GM19467 (cell line): ENCODE measurements around the gene COL5A1.
"Not testable (repeated sequence)": the region's sequence is repeated elsewhere in the genome, so short reads cannot be mapped to it uniquely, and the experiment has no call there.

ENCODE experiments used
- ATAC-seq: cut with Tn5 transposase; IDR thresholded peaks from one replicate; pipeline ENCODE4 v1.9.1; 2021; ENCODE audit warnings: mild to moderate bottlenecking, moderate library complexity; ENCODE audit not compliant: unreplicated experiment

COL5A1 gene

DNA sequence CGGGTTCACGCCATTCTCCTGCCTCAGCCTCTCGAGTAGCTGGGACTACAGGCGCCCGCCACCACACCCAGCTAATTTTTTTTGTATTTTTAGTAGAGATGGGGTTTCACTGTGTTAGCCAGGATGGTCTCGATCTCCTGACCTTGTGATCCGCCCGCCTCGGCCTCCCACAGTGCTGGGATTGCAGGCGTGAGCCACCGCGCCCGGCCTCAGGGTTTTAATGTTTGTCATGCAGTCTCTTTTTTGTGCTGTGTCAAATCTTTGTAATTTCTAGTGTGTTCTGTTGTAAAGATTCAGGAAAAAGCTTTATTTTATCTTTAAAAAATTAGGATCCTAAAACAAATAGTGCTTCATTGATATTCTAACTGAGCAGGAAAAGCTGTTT lies 62.1 kb downstream of the COL5A1 start:
- ATAC-seq = not testable (repeated sequence)

GRCh38 chr9:134704498-134704897 lies 62.9 kb downstream of the COL5A1 start:
- no peak for ATAC-seq

DNA sequence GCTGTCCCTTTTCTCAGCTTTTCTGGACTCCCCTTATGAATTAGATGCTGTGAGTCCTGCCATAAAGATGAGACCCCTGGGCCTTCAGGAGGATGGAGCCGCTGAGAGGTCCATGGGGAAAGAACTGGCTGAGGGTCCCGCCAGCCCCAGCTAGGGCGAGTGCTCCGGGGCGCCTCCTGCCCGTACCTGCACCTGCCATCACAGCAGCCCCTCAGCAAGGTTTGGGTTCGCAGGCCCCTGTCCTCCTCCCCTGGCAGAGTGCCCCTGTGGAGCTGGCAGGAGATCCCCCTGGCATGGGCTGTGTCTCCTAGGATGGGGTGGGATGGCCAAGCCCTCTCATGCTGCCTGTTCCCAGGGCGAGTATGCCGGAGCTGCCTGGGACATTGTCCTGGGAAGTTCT lies 64.2 kb downstream of the COL5A1 start:
- no peak for ATAC-seq

DNA sequence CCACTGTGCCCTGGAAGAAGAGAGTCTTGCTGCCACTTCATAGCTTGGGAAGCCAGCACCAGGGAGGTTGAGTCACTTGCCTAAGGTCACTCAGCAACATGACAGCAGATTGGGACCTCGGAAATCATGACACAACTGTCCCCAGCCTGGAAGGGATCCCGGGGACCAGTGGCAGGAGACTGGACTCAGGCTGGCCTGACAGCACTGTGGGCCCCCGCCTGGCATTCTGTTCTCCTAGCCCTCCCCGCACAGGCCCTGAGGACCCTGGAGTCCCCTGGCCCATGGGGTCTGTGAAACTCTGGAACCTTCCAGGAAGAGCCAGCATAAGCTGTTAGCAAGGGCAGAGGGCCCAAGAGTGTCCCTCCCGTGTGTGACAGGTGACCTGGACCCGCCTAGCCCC lies 64.9 kb downstream of the COL5A1 start:
- ATAC-seq = no peak

DNA sequence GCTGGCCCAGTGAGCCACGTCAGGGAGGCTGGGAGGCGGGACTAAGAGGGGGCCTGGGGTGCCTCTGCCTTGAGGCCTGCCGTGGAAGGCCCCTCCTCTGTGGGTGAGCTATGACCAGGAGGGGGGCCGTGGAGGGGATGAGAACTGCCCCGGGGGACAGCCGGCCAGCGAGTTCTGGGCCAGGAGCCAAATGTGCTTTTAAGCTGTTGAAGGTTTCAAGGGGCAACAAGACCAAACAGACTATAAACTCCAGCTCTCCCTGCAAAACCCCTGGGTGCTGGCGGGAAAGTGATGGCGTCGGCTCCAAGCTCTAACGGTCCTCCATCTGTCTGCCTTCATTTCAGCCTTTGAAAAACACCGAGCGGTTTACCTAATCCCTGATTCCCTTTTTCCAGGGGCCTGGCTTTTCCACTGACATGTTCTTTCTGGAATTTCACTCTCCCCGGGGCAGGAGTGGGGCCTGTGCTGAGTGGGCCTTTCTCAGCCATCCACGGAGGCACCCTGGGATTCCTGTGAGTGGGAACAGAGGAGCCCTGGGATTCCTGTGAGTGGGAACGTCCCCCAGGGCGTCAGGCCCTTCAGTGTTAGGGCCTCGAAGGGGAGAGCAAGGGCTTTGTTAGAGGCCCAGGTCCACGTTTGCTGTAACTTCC lies 65.6 kb downstream of the COL5A1 start:
- no peak for ATAC-seq

DNA sequence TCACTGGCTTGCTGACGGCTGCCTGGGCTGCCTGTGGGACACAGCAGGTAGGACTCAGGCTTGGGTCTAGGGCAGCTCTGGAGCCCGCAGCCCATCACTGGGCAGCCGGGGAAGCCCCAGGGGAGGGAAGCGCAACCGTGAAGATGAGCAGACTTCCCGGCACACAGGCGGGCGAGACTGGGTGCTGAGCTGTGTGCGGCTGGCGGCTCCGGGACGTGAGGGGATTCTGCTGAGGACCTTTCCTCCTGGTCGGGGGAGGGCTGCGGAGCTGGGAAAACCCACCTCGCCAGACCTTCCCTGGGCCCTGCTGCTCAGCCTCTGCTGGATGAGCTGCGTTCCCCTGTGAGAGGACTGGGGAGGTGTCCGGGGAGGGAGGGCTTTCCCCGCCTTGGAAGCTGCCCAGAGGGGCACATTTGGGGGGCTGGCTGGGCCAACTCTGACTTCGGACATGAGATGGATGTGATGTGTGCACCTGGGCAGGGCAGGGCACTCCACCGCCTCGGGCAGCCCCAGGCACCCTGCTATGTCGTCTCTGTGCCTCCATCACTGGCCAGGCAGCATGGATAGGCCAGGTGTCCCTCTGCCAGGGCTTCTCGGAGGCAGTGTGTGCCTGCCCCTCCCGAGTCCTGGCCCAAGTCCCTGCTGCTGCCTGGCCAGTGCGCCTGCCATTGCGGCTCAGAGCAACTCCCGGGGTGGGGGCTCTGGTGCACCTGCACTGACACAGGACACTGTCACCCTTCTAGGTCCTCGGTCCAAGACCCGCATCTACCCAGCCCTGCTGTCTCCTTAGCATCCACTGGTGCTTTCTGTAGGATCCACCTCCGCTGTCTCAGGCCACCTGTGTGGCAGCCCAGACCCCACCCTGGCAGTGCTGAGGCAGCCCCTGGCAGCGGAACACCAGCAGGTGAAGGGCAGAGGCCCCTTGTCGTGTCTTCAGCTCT lies 66.4 kb downstream of the COL5A1 start:
- ATAC-seq = no peak

- no peak for ATAC-seq
These were observed 67.1 kb downstream of the COL5A1 start for GRCh38 chr9:134708672-134709038.

GRCh38 chr9:134709512-134710270 lies 68.1 kb downstream of the COL5A1 start:
- ATAC-seq = no peak

GRCh38 chr9:134710271-134710540 lies 68.6 kb downstream of the COL5A1 start:
- no peak for ATAC-seq

- ATAC-seq = no peak
These were observed 69.3 kb downstream of the COL5A1 start for GRCh38 chr9:134710901-134711300.

DNA sequence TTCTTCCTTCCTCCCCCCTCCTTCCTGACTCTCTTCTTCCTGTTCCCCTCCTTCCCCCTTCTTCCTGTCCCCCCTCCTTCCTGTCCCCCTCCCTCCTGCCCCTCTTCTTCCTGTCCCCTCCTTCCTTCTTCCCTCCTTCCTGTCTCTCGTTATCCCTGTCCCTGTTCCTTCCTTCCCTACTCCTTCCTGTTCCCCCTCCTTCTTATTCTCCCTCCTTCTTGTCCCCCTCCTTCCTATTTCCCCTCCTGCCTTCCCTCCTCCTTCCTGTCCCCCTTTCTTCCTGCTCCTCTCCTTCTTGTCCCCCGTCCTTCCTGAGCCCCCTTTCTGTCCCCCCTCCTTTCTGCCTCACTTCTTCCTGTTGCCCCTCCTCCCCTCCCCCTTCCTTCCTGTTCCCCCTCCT lies 70.6 kb downstream of the COL5A1 start:
- ATAC-seq = no peak

DNA sequence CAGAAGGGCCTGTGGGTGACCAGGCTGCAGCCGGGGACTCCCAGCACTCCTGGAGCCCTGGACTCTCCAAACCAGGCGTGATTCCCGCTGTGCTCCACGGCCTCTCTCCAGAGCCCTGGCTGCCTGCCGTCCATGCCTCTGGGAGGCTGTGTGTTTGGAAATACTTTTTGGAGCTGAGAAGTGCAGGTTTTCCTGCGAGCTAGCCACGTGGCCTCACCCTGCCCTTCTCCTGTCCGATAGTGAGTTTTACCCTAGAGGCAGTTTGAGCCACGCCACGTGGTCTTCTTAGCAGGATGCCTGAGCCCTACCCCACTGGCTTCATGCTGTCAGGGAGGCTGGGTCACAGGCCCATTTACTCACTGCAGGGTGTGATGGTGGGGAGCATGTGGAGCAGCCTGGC lies 71.3 kb downstream of the COL5A1 start:
- ATAC-seq = no peak

- not testable (repeated sequence) for ATAC-seq
These were observed 73.9 kb downstream of the COL5A1 start for GRCh38 chr9:134715536-134715935.

DNA sequence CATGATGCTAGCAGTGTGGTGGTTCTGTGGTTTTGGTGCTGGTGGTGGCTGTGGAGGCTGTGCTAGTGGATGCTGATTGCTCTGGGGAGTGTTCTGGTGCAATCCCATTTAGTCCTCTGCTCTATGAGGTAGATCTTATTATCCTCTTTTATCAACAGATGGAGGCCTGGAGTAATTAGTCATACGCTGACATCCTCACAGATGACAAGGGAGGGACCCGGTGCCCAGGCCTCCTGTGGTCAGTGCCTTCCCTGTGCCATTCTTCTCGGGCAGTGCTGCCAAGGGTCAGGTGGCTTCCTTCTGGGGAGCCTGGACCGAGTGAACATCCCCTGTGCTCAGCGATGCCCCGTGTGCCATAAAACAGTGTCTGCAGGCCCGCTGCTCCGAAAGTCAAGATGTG lies 74.5 kb downstream of the COL5A1 start:
- ATAC-seq = no peak

DNA sequence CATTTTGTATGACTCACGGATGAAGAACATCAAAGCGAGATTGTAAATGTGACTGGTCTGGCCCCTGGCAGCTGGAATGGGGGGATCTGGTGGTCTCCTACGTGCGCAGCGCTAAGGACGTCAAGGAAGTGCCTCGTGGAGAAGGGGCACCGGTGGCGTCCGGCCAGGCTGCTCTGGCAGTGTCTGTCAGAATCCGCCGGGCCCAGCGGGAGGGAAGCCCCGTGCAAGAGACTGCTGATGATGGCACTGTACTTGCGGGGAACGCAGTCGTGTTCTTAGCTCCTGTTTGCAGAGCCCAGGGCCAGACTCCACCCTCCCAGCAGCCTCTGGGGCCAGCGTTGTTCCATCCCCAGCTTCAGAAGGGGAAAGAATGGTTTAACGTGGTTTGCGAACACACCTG lies 75.5 kb downstream of the COL5A1 start:
- no peak for ATAC-seq

DNA sequence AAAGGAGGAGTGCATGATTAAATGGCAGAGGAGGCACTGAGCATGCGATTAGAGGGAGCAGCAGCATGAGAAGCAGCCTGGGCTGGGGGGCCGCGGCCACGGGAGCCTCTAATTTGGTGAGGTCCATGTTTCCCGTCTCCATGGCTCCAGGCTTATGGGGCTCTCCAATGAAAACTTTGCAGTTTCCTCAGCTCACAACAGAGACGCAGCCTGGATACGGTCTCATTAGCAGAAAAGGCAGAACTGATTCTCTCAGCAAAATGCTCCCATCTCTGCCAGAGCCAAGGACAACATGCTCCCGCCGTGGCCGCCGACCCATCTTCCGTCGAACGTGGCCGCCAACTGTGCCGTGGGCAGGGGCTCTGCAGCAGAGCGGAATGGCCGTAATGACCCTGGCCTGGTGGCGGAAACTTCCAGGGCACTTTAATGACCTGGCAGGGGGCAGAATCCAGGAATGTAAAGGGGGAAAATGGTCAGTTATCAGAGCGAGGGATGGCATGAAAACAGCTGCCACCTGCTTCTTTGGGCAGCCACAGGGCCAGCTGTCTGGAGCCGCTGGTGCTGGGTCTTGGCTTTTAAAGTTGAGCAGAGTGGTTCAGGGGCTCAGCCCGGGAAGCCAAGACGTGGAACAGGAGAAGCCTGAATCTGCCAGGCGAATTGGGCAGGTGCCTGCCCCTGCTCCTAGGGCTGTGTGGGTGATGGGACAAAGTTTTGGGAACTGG lies 76.5 kb downstream of the COL5A1 start:
- no peak for ATAC-seq

GRCh38 chr9:134719331-134719730 lies 77.7 kb downstream of the COL5A1 start:
- no peak for ATAC-seq

DNA sequence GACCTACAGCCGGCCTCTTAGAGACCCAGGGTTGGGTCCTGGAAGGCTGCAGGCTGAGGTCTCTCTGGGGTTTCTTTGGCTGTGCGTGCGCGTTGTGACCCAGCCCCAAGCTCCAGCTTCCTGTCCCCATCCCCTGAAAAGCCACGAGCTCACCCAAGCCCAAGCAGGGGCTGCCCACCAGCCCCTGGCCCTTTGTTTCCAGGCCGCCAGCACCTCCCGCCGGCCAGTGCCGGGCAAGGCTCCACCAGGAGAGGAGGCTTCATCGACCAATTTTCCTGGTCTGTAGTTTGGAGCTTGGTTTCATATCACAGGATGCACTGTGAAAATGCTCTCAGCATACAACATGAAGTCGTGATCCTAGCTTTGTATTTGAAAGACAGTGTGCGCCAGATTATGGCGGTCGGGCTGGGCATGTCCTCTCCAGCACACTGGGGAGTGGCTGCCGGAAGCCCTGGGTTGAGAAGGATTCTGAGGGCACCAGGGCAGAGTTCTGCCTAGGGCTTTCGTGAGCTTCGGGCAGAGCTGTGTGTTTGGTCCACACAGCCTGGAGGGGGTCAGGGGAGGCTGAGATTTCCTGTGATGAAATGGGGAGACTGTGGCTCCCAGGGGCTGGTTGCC lies 78.6 kb downstream of the COL5A1 start:
- no peak for ATAC-seq

GRCh38 chr9:134720796-134721195 lies 79.2 kb downstream of the COL5A1 start:
- ATAC-seq = no peak

DNA sequence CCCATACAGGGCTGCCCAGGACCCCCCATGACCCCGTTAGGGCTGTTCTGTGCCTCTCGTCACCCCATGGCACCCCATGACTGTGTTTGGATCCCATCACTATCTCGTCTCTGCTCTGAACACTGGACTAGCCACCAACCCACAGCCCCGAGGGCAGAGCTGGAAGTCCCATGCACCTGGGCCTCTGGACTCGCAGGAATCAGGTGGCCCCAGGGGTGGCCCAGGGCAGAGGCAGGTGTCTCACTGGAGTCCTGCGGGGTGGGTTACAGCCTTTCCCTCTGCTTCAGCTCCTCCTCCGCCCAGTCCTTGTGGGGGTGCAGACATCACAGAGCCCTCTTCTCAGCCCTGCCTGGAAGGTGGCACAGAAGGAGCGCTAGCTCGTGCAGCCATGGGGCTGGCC lies 79.7 kb downstream of the COL5A1 start:
- ATAC-seq = no peak
